Panc1 (cell line): ENCODE data around the gene ZNF585A. TPM values are rescaled to one million over a fixed set of nuclear protein-coding genes. Genes with fewer than 3 reads are reported as not detected.
A peak's percentile ranks its signal among the peaks of the same experiment; 100 is the strongest.

Experiments used
- ATAC-seq: fragments of 200-7000 bp; cut with Tn5 transposase; 2 replicates; pipeline ENCODE4 v1.9.1; 2020; ENCODE audit warnings: mild to moderate bottlenecking, moderate library complexity
- BruUV-seq: library from RNA; stranded (reverse); fragments of 400-500 nt; replicated peaks from 2 replicates; lab custom pipeline; 2021; lab: Mats Ljungman, UMichigan
- CTCF ChIA-PET: fragments of 300-600 bp; sonication (Branson Sonifier 250); formaldehyde crosslinking; loops from one replicate; lab custom pipeline; 2022; ENCODE audit warnings: antibody characterized with exemption; lab: Charles Lee
- POLR2A ChIA-PET: fragments of 300-600 bp; sonication (Branson Sonifier 250); formaldehyde crosslinking; loops from one replicate; lab custom pipeline; 2022; ENCODE audit warnings: antibody characterized with exemption; lab: Charles Lee
- DNase-seq: peaks from one replicate; pipeline ENCODE4 v3.0.0-alpha.2; 2010; ENCODE audit warnings: low read depth, low spot score
- H3K27ac ChIP-seq: 2 replicates; pipeline ENCODE4 v1.5.1; 2011; ENCODE audit warnings: mild to moderate bottlenecking, low read length, inconsistent platforms
- H3K27me3 ChIP-seq: fragments of 200-500 bp; sonication (Bioruptor generic); 2 replicates; pipeline ENCODE4 v1.6.0; 2014; ENCODE audit warnings: low read length, inconsistent platforms; ENCODE audit not compliant: control insufficient read depth, insufficient read depth
- H3K36me3 ChIP-seq: fragments of 200-500 bp; sonication (Bioruptor generic); 2 replicates; pipeline ENCODE4 v1.5.1; 2014; ENCODE audit warnings: inconsistent platforms, mild to moderate bottlenecking, low read length, moderate library complexity; ENCODE audit not compliant: control insufficient read depth, insufficient read depth
- H3K4me1 ChIP-seq: 2 replicates; pipeline ENCODE4 v1.5.1; 2011; ENCODE audit warnings: inconsistent platforms, mild to moderate bottlenecking, low read length, moderate library complexity; ENCODE audit not compliant: control insufficient read depth, insufficient read depth
- H3K4me3 ChIP-seq, 2 experiments: 2 replicates each; pipeline ENCODE4 v1.5.1; 2011 to 2012; ENCODE audit warnings: low read depth in 2 of 2, low read length in 2 of 2, mild to moderate bottlenecking in 2 of 2, inconsistent platforms in 1 of 2, moderate library complexity in 1 of 2
- H3K9me3 ChIP-seq: fragments of 200-500 bp; sonication (Bioruptor generic); 2 replicates; pipeline ENCODE4 v1.5.1; 2014; ENCODE audit warnings: low read depth, mild to moderate bottlenecking, inconsistent platforms, low read length, moderate library complexity; ENCODE audit not compliant: control insufficient read depth, insufficient read depth
- CTCF ChIP-seq: fragments of 450-650 bp; IDR thresholded peaks from 2 replicates; pipeline ENCODE4 v1.5.1; 2017; ENCODE audit warnings: mild to moderate bottlenecking
- POLR2AphosphoS5 ChIP-seq: IDR thresholded peaks from 2 replicates; pipeline ENCODE4 v1.6.1; 2012; ENCODE audit warnings: mild to moderate bottlenecking, low read depth, low read length, moderate library complexity
- REST ChIP-seq, 2 experiments: IDR thresholded peaks; 2 replicates each; pipeline ENCODE4 v1.6.1; 2011 to 2012; ENCODE audit warnings: low read depth in 2 of 2, control low read depth in 1 of 2, low read length in 1 of 2, mild to moderate bottlenecking in 1 of 2, moderate library complexity in 1 of 2; ENCODE audit not compliant: insufficient read depth in 1 of 2
- SIN3A ChIP-seq: IDR thresholded peaks from 2 replicates; pipeline ENCODE4 v1.6.1; 2012; ENCODE audit warnings: low read depth, mild to moderate bottlenecking, low read length, moderate library complexity, borderline replicate concordance; ENCODE audit not compliant: insufficient read depth
- TCF7L2 ChIP-seq: IDR thresholded peaks from 2 replicates; pipeline ENCODE4 v1.6.1; 2011; ENCODE audit warnings: mild to moderate bottlenecking, low read depth, low read length, inconsistent platforms
- in situ Hi-C: cut with HindIII; loops from 2 replicates; pipeline ENCODE4 v1.10.0; 2016; ENCODE audit warnings: low sequenced_read_pairs, low pct_unique_long_range_greater_than_20kb
- intact Hi-C: fragments of 100-400 bp; cut with micrococcal nuclease; formaldehyde crosslinking; loops from one replicate; pipeline ENCODE4 v1.10.0; 2022; ENCODE audit not compliant: unreplicated experiment
- total RNA-seq: library from RNA; stranded (reverse); gene quantifications from one replicate; pipeline ENCODE4 v1.2.1, GENCODE V29; 2021; ENCODE audit not compliant: unreplicated experiment

Gene ZNF585A
- total RNA-seq, 1 experiment from 2014 or later = 23.4 TPM

DNA sequence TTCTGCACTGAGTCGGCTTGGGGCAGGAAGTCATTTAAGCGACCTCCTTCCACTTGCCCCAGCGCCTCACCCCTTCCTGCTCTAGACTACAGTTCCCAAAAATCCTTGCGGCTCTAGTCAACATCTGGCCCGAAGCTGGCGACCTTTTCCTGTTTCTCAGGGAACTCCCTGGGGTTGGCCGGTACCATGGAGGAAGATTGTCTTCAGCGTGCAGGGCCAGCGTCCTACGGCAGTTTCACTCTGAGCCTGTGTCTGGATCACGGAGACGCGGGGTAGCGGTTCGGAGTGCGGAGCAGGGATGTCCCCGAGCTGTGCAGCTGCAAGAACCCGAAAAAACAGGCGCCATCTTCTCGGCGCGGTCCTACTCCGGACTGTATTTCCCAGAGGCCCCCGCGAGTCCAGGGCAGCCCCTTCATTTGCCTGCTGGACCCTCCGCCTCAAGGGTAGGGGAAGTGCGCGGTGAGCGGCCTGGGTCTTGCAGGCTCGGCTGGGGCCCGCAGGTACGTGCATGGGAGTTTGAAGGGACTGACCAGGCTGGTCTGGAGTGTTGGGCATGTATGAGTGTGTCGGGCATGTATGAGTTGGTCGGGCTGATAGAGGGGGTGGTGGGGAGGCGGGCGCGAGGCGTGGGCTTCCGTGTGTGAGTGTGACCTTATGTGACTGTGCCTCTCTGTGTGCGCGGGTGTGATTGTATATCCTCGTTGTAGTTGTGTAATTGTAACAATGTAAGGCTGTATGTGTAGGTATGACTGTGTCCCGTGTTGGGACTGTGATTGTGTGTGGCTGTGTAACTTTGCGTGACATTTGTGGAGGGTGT lies 45.5 kb upstream of the ZNF585A start, which contains the start of gene ZNF383:
Gene ZNF383, plus strand, starts transcription at position 440 of the 817 bp plus-strand sequence. CDS start 12,240 bp downstream, outside the sequence.
- peak; percentile 99 for ATAC-seq
- Histone ChIP-seq H3K27me3 (no peaks in the 10 kb centered on the region), H3K4me3 (peak within 1 kb of the TSS; percentile 66 to 83), H3K9me3 (no peaks in the 10 kb centered on the region; the same call in 1 of the 2 replicates), H3K4me1 (no peaks in the 10 kb centered on the region), H3K27ac (peak within 1 kb of the TSS; percentile 96), H3K36me3 (no peaks in the 10 kb centered on the region)
- intact Hi-C loops = no loop called here
- BruUV-seq = no TSS peak
- TF ChIP-seq TCF7L2 (peak; percentile 19; the same call in 1 of the 2 replicates), SIN3A (peak; percentile 86; the same call in 1 of the 2 replicates), POLR2AphosphoS5 (peak; percentile 78; the same call in 1 of the 2 replicates), CTCF (no peak)
- POLR2A ChIA-PET = interaction anchor here (0.6 kb wide), 1 partner anchor 552 kb away, joined by 7 read pairs; no protein-coding TSS in a partner anchor
- CTCF ChIA-PET = no interaction called here
- in situ Hi-C loops = no loop called here
- DNase-seq = peak; percentile 90

GRCh38 chr19:37217480-37217774 lies 44.9 kb upstream of the ZNF585A start:
- Histone ChIP-seq H3K27ac (peak overlapping the region; percentile 96), H3K27me3 (no peaks in the 10 kb centered on the region), H3K4me3 (peak overlapping the region; percentile 66 to 83), H3K36me3 (no peaks in the 10 kb centered on the region), H3K9me3 (no peaks in the 10 kb centered on the region), H3K4me1 (no peaks in the 10 kb centered on the region)
- TF ChIP-seq POLR2AphosphoS5 (no peak), CTCF (no peak), TCF7L2 (no peak), REST (IDR thresholded peaks at IDR 0.05; ENCODE audit: insufficient read depth in 1 of 2, low read depth in 2 of 2, low read length in 1 of 2) (no peak), SIN3A (no peak)
- ChIA-PET POLR2A (no interaction called here), CTCF (no interaction called here)
- intact Hi-C loops (no loop called here), in situ Hi-C loops (no loop called here)
- ATAC-seq (no peak), DNase-seq (no peak)
- BruUV-seq = TSS peak; percentile 88
